GM12878 (cell line): ENCODE results near the gene CHURC1. TPM values are rescaled to one million over a fixed set of nuclear protein-coding genes. Genes with fewer than 3 reads are reported as not detected.

ENCODE experiments used
- ATAC-seq: fragments of 200-7000 bp; cut with Tn5 transposase; 3 replicates; pipeline ENCODE4 v1.9.1; 2020; ENCODE audit warnings: mild to moderate bottlenecking, moderate library complexity
- BruUV-seq: library from RNA; stranded (reverse); fragments of 400-500 nt; replicated peaks from 2 replicates; lab custom pipeline; 2021; lab: Mats Ljungman, UMichigan
- CTCF ChIA-PET: fragments of 300-600 bp; sonication (Branson Sonifier 250); formaldehyde crosslinking; extraction: SDS; loops from one replicate; lab custom pipeline; 2021; ENCODE audit warnings: inconsistent platforms; lab: Yijun Ruan, JAX
- POLR2A ChIA-PET: fragments of 350-600 bp; formaldehyde crosslinking; extraction: SDS; loops from one replicate; lab custom pipeline; 2021; ENCODE audit warnings: inconsistent platforms; lab: Charles Lee
- RAD21 ChIA-PET: fragments of 300-600 bp; sonication (Branson Sonifier 250); formaldehyde crosslinking; loops from one replicate; lab custom pipeline; 2023; ENCODE audit warnings: antibody characterized with exemption; ENCODE audit not compliant: unreplicated experiment; lab: Charles Lee
- SMC1A ChIA-PET: fragments of 300-600 bp; sonication (Branson Sonifier 250); formaldehyde crosslinking; loops from one replicate; lab custom pipeline; 2023; ENCODE audit not compliant: unreplicated experiment, uncharacterized antibody; lab: Charles Lee
- DNase-seq: peaks from one replicate; pipeline ENCODE4 v3.0.0-alpha.2; 2011; ENCODE audit warnings: low read depth, low spot score
- FAIRE-seq: peaks from 3 replicates; lab custom pipeline; 2011; peaks lifted over from hg19 to GRCh38; lab: Jason Lieb, UNC
- H2AFZ ChIP-seq: 2 replicates; pipeline ENCODE4 v1.6.0; 2011; ENCODE audit warnings: low read depth, low read length, control low read depth; ENCODE audit not compliant: control insufficient read depth
- H3K27ac ChIP-seq: 2 replicates; pipeline ENCODE4 v1.5.1; 2011; ENCODE audit warnings: control low read depth; ENCODE audit not compliant: control insufficient read depth, insufficient read depth
- H3K27me3 ChIP-seq, 2 experiments: replicated peaks in 1 of 2; 2 replicates each; pipeline versions ENCODE4 v1.6.0 to v1.6.1; 2011; ENCODE audit warnings: low read length in 1 of 2; ENCODE audit not compliant: control insufficient read depth in 2 of 2, insufficient read depth in 2 of 2
- H3K36me3 ChIP-seq, 2 experiments: 2 replicates each; pipeline ENCODE4 v1.5.1; 2011; ENCODE audit warnings: low read length in 1 of 2; ENCODE audit not compliant: control insufficient read depth in 2 of 2, insufficient read depth in 2 of 2
- H3K4me1 ChIP-seq: 2 replicates; pipeline ENCODE4 v1.6.1; 2011; ENCODE audit warnings: mild to moderate bottlenecking, low read length, moderate library complexity, mixed read lengths; ENCODE audit not compliant: control insufficient read depth, insufficient read depth
- H3K4me2 ChIP-seq: 2 replicates; pipeline ENCODE4 v1.6.0; 2011; ENCODE audit warnings: control low read depth; ENCODE audit not compliant: control insufficient read depth, insufficient read depth
- H3K4me3 ChIP-seq: fragments of 200-600 bp; sonication (generic); 2 replicates; pipeline ENCODE4 v1.5.1; 2016
- H3K79me2 ChIP-seq: 2 replicates; pipeline ENCODE4 v1.6.0; 2011; ENCODE audit warnings: low read length; ENCODE audit not compliant: control insufficient read depth, insufficient read depth
- H3K9ac ChIP-seq: 2 replicates; pipeline ENCODE4 v1.8.0; 2011; ENCODE audit warnings: low read length, control low read depth, mixed read lengths; ENCODE audit not compliant: control insufficient read depth, insufficient read depth
- H3K9me3 ChIP-seq: replicated peaks from 3 replicates; pipeline ENCODE4 v1.5.1; 2011; ENCODE audit warnings: mild to moderate bottlenecking, low read length; ENCODE audit not compliant: control insufficient read depth, insufficient read depth
- H4K20me1 ChIP-seq: 2 replicates; pipeline ENCODE4 v1.6.0; 2011; ENCODE audit not compliant: control insufficient read depth, insufficient read depth
- ASH2L ChIP-seq: fragments of 300-600, 200-600 bp; sonication (generic); IDR thresholded peaks from 2 replicates; pipeline ENCODE4 v1.6.1; 2017; ENCODE audit warnings: low read depth, mild to moderate bottlenecking, borderline replicate concordance
- BRCA1 ChIP-seq: IDR thresholded peaks from 2 replicates; pipeline ENCODE4 v1.6.1; 2011; ENCODE audit warnings: low read depth, low read length, improper control_type of control experiment
- ESRRA ChIP-seq: IDR thresholded peaks from 2 replicates; pipeline ENCODE4 v1.6.1; 2012; ENCODE audit warnings: mild to moderate bottlenecking, low read length, improper control_type of control experiment
- GABPA ChIP-seq: IDR thresholded peaks from 2 replicates; pipeline ENCODE4 v1.6.1; 2014; ENCODE audit warnings: antibody characterized with exemption, low read depth, mild to moderate bottlenecking, inconsistent platforms
- KAT2A ChIP-seq: conservative IDR thresholded peaks from 2 replicates; pipeline ENCODE4 v1.6.1; 2011; ENCODE audit warnings: low read depth, low read length; ENCODE audit not compliant: control insufficient read depth
- MTA2 ChIP-seq: fragments of 450-650 bp; IDR thresholded peaks from 2 replicates; pipeline ENCODE4 v1.6.1; 2016; ENCODE audit warnings: low read depth, mild to moderate bottlenecking, moderate library complexity
- NFIC ChIP-seq: IDR thresholded peaks from 2 replicates; pipeline ENCODE4 v1.6.1; 2012; ENCODE audit warnings: low read depth, mild to moderate bottlenecking, inconsistent platforms, low read length, moderate library complexity
- WGBS: methylation state at CpG from one replicate; pipeline ENCODE4 v1.1.6; 2016; ENCODE audit warnings: low lambda C conversion rate; ENCODE audit not compliant: insufficient replicate concordance, insufficient coverage; ENCODE audit errors: missing lambda C conversion rate; 5-methylcytosine and 5-hydroxymethylcytosine counted together
- in situ Hi-C: fragments of 300-500 bp; cut with MboI; formaldehyde crosslinking; loops from 9 replicates; pipeline ENCODE4 v1.14.3; 2018; ENCODE audit warnings: mixed read lengths
- intact Hi-C: fragments of 100-400 bp; cut with micrococcal nuclease; formaldehyde crosslinking; loops from one replicate; pipeline ENCODE4 v1.14.2; 2022; ENCODE audit not compliant: unreplicated experiment
- polyA plus RNA-seq, 11 experiments: library from polyadenylated mRNA; depleted of rRNA in 4 of 11; unstranded in 6 of 11; stranded (reverse) in 5 of 11; fragments of >200 nt; fragmentation: Nextera tagmentation in 4 of 11; fragmentation: Illumina TruSeq in 1 of 11; extraction: Ambion mirVana in 4 of 11; extraction: Trizol in 1 of 11; gene quantifications; 1 replicate in 1 of 11; 2 replicates in 10 of 11; pipeline versions ENCODE4 v1.2.1 to v1.2.3, GENCODE V29; 2011 to 2016; ENCODE audit warnings: inconsistent platforms in 2 of 11, missing spikeins in 2 of 11, low read depth in 1 of 11
- total RNA-seq, 4 experiments: library from RNA; depleted of rRNA in 3 of 4; stranded (reverse); fragments of >200 nt in 3 of 4; fragmentation: Illumina TruSeq in 1 of 4; extraction: Trizol in 1 of 4; gene quantifications; 2 replicates each; pipeline versions ENCODE4 v1.2.1 to v1.2.3, GENCODE V29; 2013 to 2021
- TF ChIP-seq, protein P1 (sequence below): fragments of 450-650 bp; conservative IDR thresholded peaks from 2 replicates; pipeline ENCODE4 v1.6.1; 2017; ENCODE audit warnings: mild to moderate bottlenecking, moderate library complexity
- TF ChIP-seq, protein P2 (sequence below): IDR thresholded peaks from 2 replicates; pipeline ENCODE4 v1.6.1; 2012; ENCODE audit warnings: improper control_type of control experiment, low read depth, low read length; ENCODE audit not compliant: insufficient replicate concordance

CHURC1 gene
- total and polyA plus RNA-seq, 10 of the 15 experiments (the other 5 are each of a cell fraction or from before 2014, with no cell fraction given), result 41.0 to 421 (median 140) TPM

DNA sequence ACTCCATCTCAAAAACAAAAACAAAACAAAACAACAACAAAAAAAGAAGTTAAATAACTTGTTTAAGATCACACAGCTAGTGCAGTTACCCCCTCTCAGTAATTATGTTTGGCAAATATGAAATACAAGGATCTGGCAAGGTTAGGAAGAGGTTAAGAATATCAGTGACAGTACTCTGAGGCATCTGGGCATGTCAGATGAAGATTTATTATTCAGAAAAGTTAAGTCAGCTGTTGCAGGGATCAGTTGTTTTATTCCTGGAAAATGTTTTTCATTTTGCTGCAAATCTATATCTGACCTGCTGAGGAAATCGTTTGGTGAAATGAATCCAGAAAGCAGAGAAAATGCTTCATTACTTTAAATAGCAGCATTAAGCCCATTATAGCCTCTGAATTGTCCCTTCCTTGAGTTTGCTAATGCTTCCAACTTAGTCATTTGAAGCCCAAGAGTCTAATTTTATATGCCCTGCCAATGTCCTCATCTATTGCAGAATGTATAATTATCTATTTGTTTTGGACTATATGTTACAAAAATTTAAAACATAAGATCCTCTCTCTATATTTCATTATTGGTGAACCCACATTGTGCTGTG, 20.2 kb downstream of the CHURC1 start:
- intact Hi-C loops (no loop called here), in situ Hi-C loops (no loop called here)
- CTCF ChIA-PET, result no interaction called here
- TF ChIP-seq, protein P1, sequence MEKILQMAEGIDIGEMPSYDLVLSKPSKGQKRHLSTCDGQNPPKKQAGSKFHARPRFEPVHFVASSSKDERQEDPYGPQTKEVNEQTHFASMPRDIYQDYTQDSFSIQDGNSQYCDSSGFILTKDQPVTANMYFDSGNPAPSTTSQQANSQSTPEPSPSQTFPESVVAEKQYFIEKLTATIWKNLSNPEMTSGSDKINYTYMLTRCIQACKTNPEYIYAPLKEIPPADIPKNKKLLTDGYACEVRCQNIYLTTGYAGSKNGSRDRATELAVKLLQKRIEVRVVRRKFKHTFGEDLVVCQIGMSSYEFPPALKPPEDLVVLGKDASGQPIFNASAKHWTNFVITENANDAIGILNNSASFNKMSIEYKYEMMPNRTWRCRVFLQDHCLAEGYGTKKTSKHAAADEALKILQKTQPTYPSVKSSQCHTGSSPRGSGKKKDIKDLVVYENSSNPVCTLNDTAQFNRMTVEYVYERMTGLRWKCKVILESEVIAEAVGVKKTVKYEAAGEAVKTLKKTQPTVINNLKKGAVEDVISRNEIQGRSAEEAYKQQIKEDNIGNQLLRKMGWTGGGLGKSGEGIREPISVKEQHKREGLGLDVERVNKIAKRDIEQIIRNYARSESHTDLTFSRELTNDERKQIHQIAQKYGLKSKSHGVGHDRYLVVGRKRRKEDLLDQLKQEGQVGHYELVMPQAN, result no peak
- no peak for TF ChIP-seq NFIC
- TF ChIP-seq ESRRA, result no peak
- TF ChIP-seq, protein P2, sequence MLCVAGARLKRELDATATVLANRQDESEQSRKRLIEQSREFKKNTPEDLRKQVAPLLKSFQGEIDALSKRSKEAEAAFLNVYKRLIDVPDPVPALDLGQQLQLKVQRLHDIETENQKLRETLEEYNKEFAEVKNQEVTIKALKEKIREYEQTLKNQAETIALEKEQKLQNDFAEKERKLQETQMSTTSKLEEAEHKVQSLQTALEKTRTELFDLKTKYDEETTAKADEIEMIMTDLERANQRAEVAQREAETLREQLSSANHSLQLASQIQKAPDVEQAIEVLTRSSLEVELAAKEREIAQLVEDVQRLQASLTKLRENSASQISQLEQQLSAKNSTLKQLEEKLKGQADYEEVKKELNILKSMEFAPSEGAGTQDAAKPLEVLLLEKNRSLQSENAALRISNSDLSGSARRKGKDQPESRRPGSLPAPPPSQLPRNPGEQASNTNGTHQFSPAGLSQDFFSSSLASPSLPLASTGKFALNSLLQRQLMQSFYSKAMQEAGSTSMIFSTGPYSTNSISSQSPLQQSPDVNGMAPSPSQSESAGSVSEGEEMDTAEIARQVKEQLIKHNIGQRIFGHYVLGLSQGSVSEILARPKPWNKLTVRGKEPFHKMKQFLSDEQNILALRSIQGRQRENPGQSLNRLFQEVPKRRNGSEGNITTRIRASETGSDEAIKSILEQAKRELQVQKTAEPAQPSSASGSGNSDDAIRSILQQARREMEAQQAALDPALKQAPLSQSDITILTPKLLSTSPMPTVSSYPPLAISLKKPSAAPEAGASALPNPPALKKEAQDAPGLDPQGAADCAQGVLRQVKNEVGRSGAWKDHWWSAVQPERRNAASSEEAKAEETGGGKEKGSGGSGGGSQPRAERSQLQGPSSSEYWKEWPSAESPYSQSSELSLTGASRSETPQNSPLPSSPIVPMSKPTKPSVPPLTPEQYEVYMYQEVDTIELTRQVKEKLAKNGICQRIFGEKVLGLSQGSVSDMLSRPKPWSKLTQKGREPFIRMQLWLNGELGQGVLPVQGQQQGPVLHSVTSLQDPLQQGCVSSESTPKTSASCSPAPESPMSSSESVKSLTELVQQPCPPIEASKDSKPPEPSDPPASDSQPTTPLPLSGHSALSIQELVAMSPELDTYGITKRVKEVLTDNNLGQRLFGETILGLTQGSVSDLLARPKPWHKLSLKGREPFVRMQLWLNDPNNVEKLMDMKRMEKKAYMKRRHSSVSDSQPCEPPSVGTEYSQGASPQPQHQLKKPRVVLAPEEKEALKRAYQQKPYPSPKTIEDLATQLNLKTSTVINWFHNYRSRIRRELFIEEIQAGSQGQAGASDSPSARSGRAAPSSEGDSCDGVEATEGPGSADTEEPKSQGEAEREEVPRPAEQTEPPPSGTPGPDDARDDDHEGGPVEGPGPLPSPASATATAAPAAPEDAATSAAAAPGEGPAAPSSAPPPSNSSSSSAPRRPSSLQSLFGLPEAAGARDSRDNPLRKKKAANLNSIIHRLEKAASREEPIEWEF, result no peak
- no peak for TF ChIP-seq MTA2
- TF ChIP-seq GABPA, result no peak
- TF ChIP-seq ASH2L, result no peak
- TF ChIP-seq BRCA1, result no peak
- TF ChIP-seq KAT2A, result no peak
- H2AFZ ChIP-seq, result no peak overlapping the region
- no peaks in the 10 kb centered on the region for H3K9me3 ChIP-seq
- H3K9ac ChIP-seq, result no peak overlapping the region
- no peaks in the 10 kb centered on the region for H4K20me1 ChIP-seq
- H3K79me2 ChIP-seq, result no peaks in the 10 kb centered on the region; the same call in 1 of the 2 replicates
- DNase-seq (no peak), ATAC-seq (no peak), FAIRE-seq (no peak)
- no peaks in the 10 kb centered on the region; the same call in 1 of the 2 replicates for H3K4me1 ChIP-seq
- H3K27me3 ChIP-seq, result no peaks in the 10 kb centered on the region
- RAD21 ChIA-PET, result no interaction called here
- no peak overlapping the region for H3K4me2 ChIP-seq
- POLR2A ChIA-PET, result no interaction called here
- H3K27ac ChIP-seq, result no peak overlapping the region
- SMC1A ChIA-PET, result no interaction called here
- peaks cover 1 to 24% of the 10 kb centered on the region in 2 experiments for H3K36me3 ChIP-seq
- 40% methylated on average over 1 of the region's 1 CpG for WGBS
- no TSS peak for BruUV-seq
- H3K4me3 ChIP-seq, result no peak overlapping the region
